Fibroblast of lung (primary cell): ENCODE measurements around the gene INSYN2B. TPM values are rescaled to one million over a fixed set of nuclear protein-coding genes. Genes with fewer than 3 reads are reported as not detected.

Experiments used
- DNase-seq, 2 donors: peaks; one replicate each; pipeline versions ENCODE4 v3.0.0 to v3.0.0-alpha.2; 2010; ENCODE audit warnings: low read depth in 2 of 2
- H2AFZ ChIP-seq: 2 replicates; pipeline ENCODE4 v1.5.1; 2012; ENCODE audit warnings: low read length, control low read depth, inconsistent platforms
- H3K27ac ChIP-seq: 2 replicates; pipeline ENCODE4 v1.5.1; 2011; ENCODE audit warnings: low read length, control low read depth; ENCODE audit not compliant: insufficient read depth
- H3K27me3 ChIP-seq: 2 replicates; pipeline ENCODE4 v1.5.1; 2011; ENCODE audit warnings: mild to moderate bottlenecking, low read length; ENCODE audit not compliant: control insufficient read depth, insufficient read depth
- H3K36me3 ChIP-seq: 2 replicates; pipeline ENCODE4 v1.5.1; 2011; ENCODE audit warnings: low read length; ENCODE audit not compliant: control insufficient read depth, insufficient read depth
- H3K4me1 ChIP-seq: 2 replicates; pipeline ENCODE4 v1.5.1; 2011; ENCODE audit warnings: low read length; ENCODE audit not compliant: control insufficient read depth, insufficient read depth; ENCODE audit errors: extremely low read depth
- H3K4me2 ChIP-seq: 2 replicates; pipeline ENCODE4 v1.5.1; 2011; ENCODE audit warnings: low read length, control low read depth; ENCODE audit not compliant: insufficient read depth; ENCODE audit errors: extremely low read depth
- H3K4me3 ChIP-seq, 4 experiments: fragments of 200-600 bp in 1 of 4; sonication (generic) in 1 of 4; replicated peaks in 1 of 4; 2 replicates each; pipeline ENCODE4 v1.5.1; 2011 to 2016; ENCODE audit warnings: low read length in 4 of 4, low read depth in 3 of 4, mild to moderate bottlenecking in 3 of 4, control low read depth in 2 of 4, inconsistent platforms in 1 of 4, mixed read lengths in 1 of 4; ENCODE audit not compliant: insufficient read depth in 1 of 4; ENCODE audit errors: control extremely low read depth in 1 of 4
- H3K79me2 ChIP-seq: 2 replicates; pipeline ENCODE4 v1.5.1; 2012; ENCODE audit warnings: mild to moderate bottlenecking, low read length, inconsistent platforms; ENCODE audit not compliant: control insufficient read depth, insufficient read depth
- H3K9ac ChIP-seq: 2 replicates; pipeline ENCODE4 v1.5.1; 2011; ENCODE audit warnings: mild to moderate bottlenecking, low read length, control low read depth; ENCODE audit not compliant: insufficient read depth
- H3K9me3 ChIP-seq: 2 replicates; pipeline ENCODE4 v1.5.1; 2012; ENCODE audit warnings: low read depth, low read length; ENCODE audit not compliant: control insufficient read depth, insufficient read depth
- H4K20me1 ChIP-seq: 2 replicates; pipeline ENCODE4 v1.5.1; 2011; ENCODE audit warnings: low read length; ENCODE audit not compliant: control insufficient read depth, insufficient read depth; ENCODE audit errors: extremely low read depth
- EZH2 ChIP-seq: IDR thresholded peaks from 2 replicates; pipeline ENCODE4 v1.5.1; 2012; ENCODE audit warnings: low read length, control low read depth, mild to moderate bottlenecking; ENCODE audit errors: missing control alignments
- polyA plus RNA-seq, 2 donors: library from polyadenylated mRNA; depleted of rRNA in 1 of 2; stranded (reverse) in 1 of 2; unstranded in 1 of 2; fragments of >200 nt; gene quantifications; 2 replicates each; pipeline ENCODE4 v1.2.1, GENCODE V29; 2011 to 2012; ENCODE audit warnings: missing spikeins in 1 of 2
- total RNA-seq: library from RNA; depleted of rRNA; stranded (reverse); fragments of >200 nt; gene quantifications from 2 replicates; pipeline ENCODE4 v1.2.1, GENCODE V29; 2014
- TF ChIP-seq, protein P1 (sequence below), 2 donors: IDR thresholded peaks in 1 of 2; conservative IDR thresholded peaks in 1 of 2; 1 replicate in 1 of 2; 2 replicates in 1 of 2; pipeline ENCODE4 v1.5.1; 2011 to 2012; ENCODE audit warnings: low read length in 2 of 2, control low read depth in 1 of 2, inconsistent platforms in 1 of 2, low read depth in 1 of 2, mild to moderate bottlenecking in 1 of 2

INSYN2B gene
- total and polyA plus RNA-seq, 2 donors (not counting 1 experiment from before 2014, with no cell fraction given) = 3.6 to 6.3 TPM

GRCh38 chr5:169871826-169872490, 108.3 kb downstream of the INSYN2B start:
- Histone ChIP-seq H3K27me3 (no peaks in the 10 kb centered on the region), H3K4me2 (no peak overlapping the region), H4K20me1 (no peaks in the 10 kb centered on the region), H3K4me3 (no peak overlapping the region), H3K27ac (no peak overlapping the region), H3K9me3 (no peaks in the 10 kb centered on the region), H3K9ac (no peak overlapping the region), H2AFZ (no peak overlapping the region), H3K4me1 (no peaks in the 10 kb centered on the region), H3K36me3 (no peaks in the 10 kb centered on the region), H3K79me2 (no peaks in the 10 kb centered on the region)
- TF ChIP-seq EZH2 = no peak
- TF ChIP-seq, protein P1, sequence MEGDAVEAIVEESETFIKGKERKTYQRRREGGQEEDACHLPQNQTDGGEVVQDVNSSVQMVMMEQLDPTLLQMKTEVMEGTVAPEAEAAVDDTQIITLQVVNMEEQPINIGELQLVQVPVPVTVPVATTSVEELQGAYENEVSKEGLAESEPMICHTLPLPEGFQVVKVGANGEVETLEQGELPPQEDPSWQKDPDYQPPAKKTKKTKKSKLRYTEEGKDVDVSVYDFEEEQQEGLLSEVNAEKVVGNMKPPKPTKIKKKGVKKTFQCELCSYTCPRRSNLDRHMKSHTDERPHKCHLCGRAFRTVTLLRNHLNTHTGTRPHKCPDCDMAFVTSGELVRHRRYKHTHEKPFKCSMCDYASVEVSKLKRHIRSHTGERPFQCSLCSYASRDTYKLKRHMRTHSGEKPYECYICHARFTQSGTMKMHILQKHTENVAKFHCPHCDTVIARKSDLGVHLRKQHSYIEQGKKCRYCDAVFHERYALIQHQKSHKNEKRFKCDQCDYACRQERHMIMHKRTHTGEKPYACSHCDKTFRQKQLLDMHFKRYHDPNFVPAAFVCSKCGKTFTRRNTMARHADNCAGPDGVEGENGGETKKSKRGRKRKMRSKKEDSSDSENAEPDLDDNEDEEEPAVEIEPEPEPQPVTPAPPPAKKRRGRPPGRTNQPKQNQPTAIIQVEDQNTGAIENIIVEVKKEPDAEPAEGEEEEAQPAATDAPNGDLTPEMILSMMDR (conservative IDR thresholded peaks at IDR 0.05 in 1 of 2, IDR thresholded peaks at IDR 0.05 in 1 of 2; ENCODE audit: low read depth in 1 of 2, low read length in 2 of 2) = no peak
- no peak for DNase-seq

DNA sequence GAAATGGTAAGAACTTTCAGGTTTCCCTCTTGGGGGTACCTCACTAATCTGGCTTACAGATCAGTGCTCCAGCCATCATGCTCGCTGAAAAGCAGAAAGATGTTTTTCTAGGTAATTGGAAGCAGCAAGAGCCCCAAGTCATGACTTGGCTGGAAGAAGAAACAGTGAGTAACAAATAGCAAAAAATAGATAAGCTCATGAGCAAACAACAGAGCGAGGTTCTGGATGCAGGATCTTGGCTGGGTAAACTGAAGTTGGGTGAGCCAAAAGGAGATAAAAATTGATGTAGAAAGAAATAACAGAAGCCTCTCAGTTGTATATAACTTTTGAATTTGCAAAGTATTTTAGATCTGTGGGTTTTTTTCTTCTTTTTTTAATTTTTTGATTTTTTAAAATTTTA, 110.1 kb downstream of the INSYN2B start:
- H3K9ac ChIP-seq = no peak overlapping the region
- no peaks in the 10 kb centered on the region for H3K27me3 ChIP-seq
- no peak for TF ChIP-seq EZH2
- TF ChIP-seq, protein P1 (conservative IDR thresholded peaks at IDR 0.05 in 1 of 2, IDR thresholded peaks at IDR 0.05 in 1 of 2; ENCODE audit: low read depth in 1 of 2, low read length in 2 of 2) = no peak
- H3K4me3 ChIP-seq = no peak overlapping the region
- H4K20me1 ChIP-seq = no peaks in the 10 kb centered on the region
- H3K79me2 ChIP-seq = no peaks in the 10 kb centered on the region
- DNase-seq = peak in 1 of 2 donors; percentile 48
- no peak overlapping the region for H3K4me2 ChIP-seq
- no peaks in the 10 kb centered on the region for H3K4me1 ChIP-seq
- no peaks in the 10 kb centered on the region for H3K9me3 ChIP-seq
- H3K36me3 ChIP-seq = no peaks in the 10 kb centered on the region
- no peak overlapping the region for H2AFZ ChIP-seq
- no peak overlapping the region for H3K27ac ChIP-seq

DNA sequence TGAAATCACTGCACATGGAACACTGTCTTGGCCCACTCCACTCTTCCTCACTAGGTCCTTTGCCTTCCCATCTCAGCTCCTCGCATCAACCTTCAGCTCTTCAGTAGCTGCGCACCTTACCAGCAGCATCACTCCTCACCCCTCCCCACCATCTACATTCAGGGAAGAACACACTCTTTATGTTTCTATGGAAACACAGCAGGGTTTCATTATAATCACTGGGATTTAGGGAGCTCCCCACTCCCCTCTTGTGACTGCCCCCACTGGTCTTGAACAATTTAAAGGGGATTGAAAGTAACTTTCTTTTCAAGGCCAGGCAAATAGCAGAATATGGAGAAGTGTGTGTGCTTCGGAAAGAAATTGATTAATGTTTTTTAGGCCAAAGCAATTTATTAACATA, 111.2 kb downstream of the INSYN2B start:
- Histone ChIP-seq H2AFZ (no peak overlapping the region), H3K4me2 (no peak overlapping the region), H3K9ac (no peak overlapping the region), H3K27me3 (no peaks in the 10 kb centered on the region), H3K27ac (no peak overlapping the region), H3K36me3 (peaks cover under 1% of the 10 kb centered on the region), H3K4me3 (no peak overlapping the region), H3K9me3 (no peaks in the 10 kb centered on the region), H3K79me2 (no peaks in the 10 kb centered on the region), H4K20me1 (no peaks in the 10 kb centered on the region), H3K4me1 (no peaks in the 10 kb centered on the region)
- TF ChIP-seq, protein P1 (conservative IDR thresholded peaks at IDR 0.05 in 1 of 2, IDR thresholded peaks at IDR 0.05 in 1 of 2; ENCODE audit: low read depth in 1 of 2, low read length in 2 of 2) = no peak
- DNase-seq = no peak
